ENCODE measurements around the gene ME3.

ME3 gene

GRCh38 chr11:86416494-86416893 is 255.9 kb downstream of the ME3 start:
- DNase-seq, result no peak

GRCh38 chr11:86415026-86415425 is 257.4 kb downstream of the ME3 start:
- DNase-seq, result no peak

- no peak for DNase-seq
These were observed 258.4 kb downstream of the ME3 start for GRCh38 chr11:86414032-86414431.

GRCh38 chr11:86408845-86409244 is 263.6 kb downstream of the ME3 start:
- DNase-seq, result no peak

GRCh38 chr11:86403458-86403857 is 269.0 kb downstream of the ME3 start:
- DNase-seq, result no peak

GRCh38 chr11:86398106-86398505 is 274.3 kb downstream of the ME3 start:
- DNase-seq, result no peak

- no peak for DNase-seq
These were observed 275.1 kb downstream of the ME3 start for GRCh38 chr11:86397351-86397750.

GRCh38 chr11:86396396-86396795 is 276.0 kb downstream of the ME3 start:
- DNase-seq, result no peak

GRCh38 chr11:86395061-86395551 is 277.3 kb downstream of the ME3 start:
- DNase-seq, result no peak
